Esophagus muscularis mucosa (tissue), 4 donors: ENCODE measurements around the gene PGP.

Experiments
- EP300 ChIP-seq: sonication (generic); formaldehyde crosslinking; IDR thresholded peaks from one replicate; pipeline ENCODE4 v1.6.1; 2017; ENCODE audit warnings: antibody characterized with exemption
- POLR2A ChIP-seq: fragments of 450-650 bp; IDR thresholded peaks from one replicate; pipeline ENCODE4 v1.6.1; 2017; ENCODE audit warnings: antibody characterized with exemption, moderate library complexity, mild to moderate bottlenecking, low read depth
- TF ChIP-seq, protein P1 (sequence below), 3 experiments: fragments of 200-600 bp in 2 of 3; fragments of 450-650 bp in 1 of 3; sonication (generic) in 2 of 3; IDR thresholded peaks; one replicate each; pipeline ENCODE4 v1.5.1; 2017 to 2019; ENCODE audit warnings: antibody characterized with exemption in 3 of 3, mild to moderate bottlenecking in 2 of 3, moderate library complexity in 1 of 3

DNA sequence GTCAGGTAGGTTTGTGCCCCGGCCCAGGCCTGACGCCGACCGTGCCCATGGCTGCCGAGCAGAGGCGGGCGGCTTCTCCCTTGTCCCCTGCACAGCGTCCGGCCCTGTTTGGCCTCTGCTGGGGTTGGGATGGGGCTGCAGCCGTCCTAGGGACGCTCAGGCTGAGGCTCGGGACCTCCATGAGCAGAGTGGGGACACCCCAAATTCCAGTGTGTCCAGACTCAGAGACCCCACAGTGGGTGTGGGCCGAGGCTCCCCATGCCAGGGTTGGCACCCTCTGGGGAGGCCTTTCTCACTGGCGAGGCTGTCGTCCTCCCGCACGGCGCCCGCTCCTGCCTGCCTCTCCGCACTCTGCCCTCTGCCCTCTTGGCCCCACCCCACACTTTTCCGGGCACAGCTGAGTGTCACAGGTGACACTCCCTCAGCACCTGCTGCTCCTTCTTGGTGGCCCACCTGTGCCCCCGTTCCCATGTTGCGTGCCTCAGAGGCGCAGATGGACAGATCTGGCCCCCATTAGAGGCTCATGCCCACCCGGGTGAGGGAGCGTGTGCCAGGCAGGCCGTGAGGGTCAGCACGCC is 43.0 kb downstream of the PGP start:
- TF ChIP-seq POLR2A: no peak
- TF ChIP-seq, protein P1, sequence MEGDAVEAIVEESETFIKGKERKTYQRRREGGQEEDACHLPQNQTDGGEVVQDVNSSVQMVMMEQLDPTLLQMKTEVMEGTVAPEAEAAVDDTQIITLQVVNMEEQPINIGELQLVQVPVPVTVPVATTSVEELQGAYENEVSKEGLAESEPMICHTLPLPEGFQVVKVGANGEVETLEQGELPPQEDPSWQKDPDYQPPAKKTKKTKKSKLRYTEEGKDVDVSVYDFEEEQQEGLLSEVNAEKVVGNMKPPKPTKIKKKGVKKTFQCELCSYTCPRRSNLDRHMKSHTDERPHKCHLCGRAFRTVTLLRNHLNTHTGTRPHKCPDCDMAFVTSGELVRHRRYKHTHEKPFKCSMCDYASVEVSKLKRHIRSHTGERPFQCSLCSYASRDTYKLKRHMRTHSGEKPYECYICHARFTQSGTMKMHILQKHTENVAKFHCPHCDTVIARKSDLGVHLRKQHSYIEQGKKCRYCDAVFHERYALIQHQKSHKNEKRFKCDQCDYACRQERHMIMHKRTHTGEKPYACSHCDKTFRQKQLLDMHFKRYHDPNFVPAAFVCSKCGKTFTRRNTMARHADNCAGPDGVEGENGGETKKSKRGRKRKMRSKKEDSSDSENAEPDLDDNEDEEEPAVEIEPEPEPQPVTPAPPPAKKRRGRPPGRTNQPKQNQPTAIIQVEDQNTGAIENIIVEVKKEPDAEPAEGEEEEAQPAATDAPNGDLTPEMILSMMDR (IDR thresholded peaks at IDR 0.05): no peak
- no peak for TF ChIP-seq EP300
